B cell (primary cell): ENCODE data around the gene ATP11A. TPM values are rescaled to one million over a fixed set of nuclear protein-coding genes. Genes with fewer than 3 reads are reported as not detected.

Experiments used
- ATAC-seq: fragments of 200-7000 bp; cut with Tn5 transposase; one replicate; pipeline ENCODE4 v1.10.0; 2021; ENCODE audit warnings: low read depth, mild to moderate bottlenecking, moderate number of reproducible peaks, moderate library complexity
- CTCF ChIA-PET: fragments of 350-600 bp; sonication (Branson Sonifier 250); formaldehyde crosslinking; loops from one replicate; lab custom pipeline; 2021; ENCODE audit warnings: antibody characterized with exemption, inconsistent platforms; lab: Charles Lee
- POLR2A ChIA-PET: fragments of 350-600 bp; sonication (Branson Sonifier 250); formaldehyde crosslinking; loops from one replicate; lab custom pipeline; 2021; ENCODE audit warnings: antibody characterized with exemption; lab: Charles Lee
- DNase-seq: peaks from one replicate; pipeline ENCODE4 v3.0.0; 2013
- H2AFZ ChIP-seq: 2 replicates; pipeline ENCODE4 v1.6.1; 2012; ENCODE audit warnings: mild to moderate bottlenecking, low read depth, low read length; ENCODE audit not compliant: insufficient read depth, poor library complexity, severe bottlenecking
- H3K27ac ChIP-seq, 2 donors: 1 replicate in 1 of 2; 2 replicates in 1 of 2; pipeline ENCODE4 v1.5.1; 2012 to 2013; ENCODE audit warnings: low read length in 2 of 2, mild to moderate bottlenecking in 2 of 2, moderate library complexity in 1 of 2
- H3K27me3 ChIP-seq, 4 experiments: fragments of 200-600 bp in 1 of 4; sonication (generic) in 1 of 4; replicated peaks in 1 of 4; 1 replicate in 2 of 4; 2 replicates in 2 of 4; pipeline versions ENCODE4 v1.6.1 to v1.7.0; 2013 to 2016; ENCODE audit warnings: low read length in 3 of 4, mild to moderate bottlenecking in 2 of 4, mixed read lengths in 1 of 4, moderate library complexity in 1 of 4; ENCODE audit not compliant: insufficient read depth in 4 of 4, control insufficient read depth in 3 of 4; ENCODE audit errors: control extremely low read depth in 1 of 4
- H3K36me3 ChIP-seq, 2 experiments: replicated peaks in 1 of 2; 1 replicate in 1 of 2; 2 replicates in 1 of 2; pipeline versions ENCODE4 v1.6.1 to v1.7.1; 2013; ENCODE audit warnings: low read length in 1 of 2; ENCODE audit not compliant: insufficient read depth in 2 of 2, control insufficient read depth in 1 of 2; ENCODE audit errors: control extremely low read depth in 1 of 2, extremely low read depth in 1 of 2
- H3K4me1 ChIP-seq, 2 donors: fragments of 200-600 bp in 1 of 2; sonication (generic) in 1 of 2; 1 replicate in 1 of 2; 2 replicates in 1 of 2; pipeline versions ENCODE4 v1.5.1 to v1.6.1; 2013 to 2017; ENCODE audit warnings: low read length in 2 of 2; ENCODE audit not compliant: control insufficient read depth in 2 of 2, insufficient read depth in 2 of 2
- H3K4me2 ChIP-seq: replicated peaks from 2 replicates; pipeline ENCODE3; 2012; ENCODE audit warnings: mild to moderate bottlenecking, low read depth, low read length; ENCODE audit not compliant: poor library complexity, severe bottlenecking
- H3K4me3 ChIP-seq, 5 experiments: fragments of 200-600 bp in 1 of 5; sonication (generic) in 1 of 5; 1 replicate in 3 of 5; 2 replicates in 2 of 5; pipeline versions ENCODE4 v1.5.1 to v1.7.0; 2011 to 2016; ENCODE audit warnings: low read length in 4 of 5, mild to moderate bottlenecking in 4 of 5, low read depth in 2 of 5, control low read depth in 1 of 5, moderate library complexity in 1 of 5; ENCODE audit not compliant: insufficient read depth in 1 of 5; ENCODE audit errors: control extremely low read depth in 1 of 5, extremely low read depth in 1 of 5
- H3K79me2 ChIP-seq: fragments of 200-600 bp; sonication (generic); one replicate; pipeline ENCODE4 v1.6.0; 2016; ENCODE audit warnings: low read length; ENCODE audit not compliant: control insufficient read depth, insufficient read depth
- H3K9ac ChIP-seq: fragments of 200-600 bp; sonication (generic); 2 replicates; pipeline ENCODE4 v1.6.1; 2017; ENCODE audit warnings: mild to moderate bottlenecking, low read length, moderate library complexity
- H3K9me3 ChIP-seq, 3 donors: one replicate each; pipeline versions ENCODE4 v1.6.1 to v1.7.1; 2013; ENCODE audit warnings: low read length in 2 of 3; ENCODE audit not compliant: control insufficient read depth in 2 of 3, insufficient read depth in 1 of 3; ENCODE audit errors: control extremely low read depth in 1 of 3
- H4K20me1 ChIP-seq: 2 replicates; pipeline ENCODE4 v1.6.0; 2012; ENCODE audit warnings: mild to moderate bottlenecking, low read length; ENCODE audit not compliant: insufficient read depth, control insufficient read depth, poor library complexity, severe bottlenecking
- H3K27ac Mint-ChIP-seq: one replicate; pipeline ENCODE4 v1.8.0; 2021; ENCODE audit warnings: mixed read lengths
- H3K27me3 Mint-ChIP-seq: one replicate; pipeline ENCODE4 v1.8.0; 2021; ENCODE audit warnings: mixed read lengths
- H3K4me1 Mint-ChIP-seq: one replicate; pipeline ENCODE4 v1.8.0; 2021; ENCODE audit warnings: mixed read lengths
- H3K4me3 Mint-ChIP-seq: one replicate; pipeline ENCODE4 v1.8.0; 2021; ENCODE audit warnings: mixed read lengths
- H3K9me3 Mint-ChIP-seq: one replicate; pipeline ENCODE4 v1.8.0; 2022; ENCODE audit warnings: mixed read lengths; ENCODE audit not compliant: insufficient read depth
- EZH2 ChIP-seq: IDR thresholded peaks from 2 replicates; pipeline ENCODE4 v1.6.1; 2012; ENCODE audit warnings: borderline replicate concordance, low read depth, mild to moderate bottlenecking, moderate library complexity, low read length; ENCODE audit not compliant: insufficient read depth, poor library complexity, severe bottlenecking
- WGBS: methylation state at CpG from one replicate; pipeline ENCODE4 v1.1.5; 2013; ENCODE audit warnings: missing lambda C conversion rate; ENCODE audit not compliant: insufficient coverage; 5-methylcytosine and 5-hydroxymethylcytosine counted together
- intact Hi-C: fragments of 100-400 bp; cut with micrococcal nuclease; formaldehyde crosslinking; loops from one replicate; pipeline ENCODE4 v1.10.0; 2022
- polyA plus RNA-seq: library from polyadenylated mRNA; depleted of rRNA; stranded (reverse); fragments of >200 nt; gene quantifications from 2 replicates; pipeline ENCODE4 v1.2.3, GENCODE V29; 2012
- total RNA-seq, 2 donors: library from RNA; stranded (reverse); fragments of 120-200 nt in 1 of 2; gene quantifications; 1 replicate in 1 of 2; 2 replicates in 1 of 2; pipeline versions ENCODE4 v1.2.3 to v1.2.4, GENCODE V29; 2013 to 2022
- TF ChIP-seq, protein P1 (sequence below): fragments of 200-600 bp; IDR thresholded peaks from one replicate; pipeline ENCODE4 v1.8.0; 2022; ENCODE audit warnings: antibody characterized with exemption, mild to moderate bottlenecking

ATP11A gene
- total and polyA plus RNA-seq, 2 donors (not counting 1 experiment from before 2014, with no cell fraction given): 36.9 to 60.3 TPM

DNA sequence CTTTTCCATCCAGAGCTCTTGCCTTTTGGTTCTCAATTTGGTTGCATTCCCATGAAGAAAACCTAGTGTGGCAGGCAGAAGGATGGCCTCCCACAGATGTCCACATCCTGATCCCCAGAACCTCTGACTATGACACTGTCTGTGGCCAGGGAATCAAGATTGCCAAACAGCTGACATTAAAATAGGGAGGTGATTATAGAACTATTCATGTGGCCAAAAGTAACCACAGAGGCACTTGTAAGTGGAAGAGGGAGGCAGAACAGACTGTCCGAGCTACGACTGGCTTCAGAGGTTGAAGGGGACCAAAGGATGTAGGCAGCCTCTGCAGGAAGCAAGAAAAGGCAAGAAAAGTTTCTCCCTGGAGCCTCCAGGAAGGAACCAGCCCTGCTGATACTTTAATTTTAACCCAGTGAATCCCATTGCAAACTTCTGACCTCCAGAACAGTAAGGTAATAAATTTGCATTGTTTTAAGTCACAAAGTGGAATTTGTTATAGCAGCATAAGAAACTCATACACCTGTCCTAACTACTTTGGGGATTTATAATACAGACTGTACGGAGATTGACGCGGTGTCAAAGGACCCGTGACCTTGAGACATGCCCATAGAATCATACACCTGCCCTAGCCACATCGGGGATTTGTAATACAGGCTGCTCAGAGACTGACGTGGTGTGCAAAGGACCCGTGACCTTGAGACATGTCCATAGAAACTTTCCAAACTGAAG is 106.5 kb downstream of the ATP11A start:
- no peaks in the 10 kb centered on the region for H3K4me1 ChIP-seq

DNA sequence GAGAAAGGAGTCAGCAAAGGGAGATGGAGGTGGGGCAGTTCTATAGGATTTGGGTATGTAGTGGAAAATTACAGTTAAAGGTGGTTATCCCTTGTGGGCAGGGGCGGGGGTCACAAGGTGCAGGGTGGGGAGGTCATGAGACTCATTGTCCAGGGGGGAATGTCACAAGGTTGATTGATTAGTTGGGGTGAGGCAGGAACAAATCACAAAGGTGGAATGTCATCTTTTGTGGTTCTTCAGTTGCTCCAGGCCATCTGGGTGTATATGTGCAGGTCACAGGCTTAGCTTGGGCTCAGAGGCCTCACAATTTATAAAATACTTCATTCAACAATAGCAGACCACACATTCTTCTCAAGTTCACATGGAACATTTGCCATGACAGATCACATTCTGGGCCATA is 109.6 kb downstream of the ATP11A start:
- Histone ChIP-seq H3K9me3 (peaks cover 2 to 12% (median 3%) of the 10 kb centered on the region in 3 donors), H3K4me2 (no peak overlapping the region), H3K4me3 (no peak overlapping the region), H3K27me3 (no peaks in the 10 kb centered on the region), H2AFZ (no peak overlapping the region), H3K27ac (no peak overlapping the region), H3K36me3 (no peaks in the 10 kb centered on the region), H3K4me1 (no peaks in the 10 kb centered on the region), H3K79me2 (no peaks in the 10 kb centered on the region), H3K9ac (no peak overlapping the region), H4K20me1 (no peaks in the 10 kb centered on the region)
- ATAC-seq (no peak), DNase-seq (no peak)
- no peak for TF ChIP-seq EZH2
- TF ChIP-seq, protein P1, sequence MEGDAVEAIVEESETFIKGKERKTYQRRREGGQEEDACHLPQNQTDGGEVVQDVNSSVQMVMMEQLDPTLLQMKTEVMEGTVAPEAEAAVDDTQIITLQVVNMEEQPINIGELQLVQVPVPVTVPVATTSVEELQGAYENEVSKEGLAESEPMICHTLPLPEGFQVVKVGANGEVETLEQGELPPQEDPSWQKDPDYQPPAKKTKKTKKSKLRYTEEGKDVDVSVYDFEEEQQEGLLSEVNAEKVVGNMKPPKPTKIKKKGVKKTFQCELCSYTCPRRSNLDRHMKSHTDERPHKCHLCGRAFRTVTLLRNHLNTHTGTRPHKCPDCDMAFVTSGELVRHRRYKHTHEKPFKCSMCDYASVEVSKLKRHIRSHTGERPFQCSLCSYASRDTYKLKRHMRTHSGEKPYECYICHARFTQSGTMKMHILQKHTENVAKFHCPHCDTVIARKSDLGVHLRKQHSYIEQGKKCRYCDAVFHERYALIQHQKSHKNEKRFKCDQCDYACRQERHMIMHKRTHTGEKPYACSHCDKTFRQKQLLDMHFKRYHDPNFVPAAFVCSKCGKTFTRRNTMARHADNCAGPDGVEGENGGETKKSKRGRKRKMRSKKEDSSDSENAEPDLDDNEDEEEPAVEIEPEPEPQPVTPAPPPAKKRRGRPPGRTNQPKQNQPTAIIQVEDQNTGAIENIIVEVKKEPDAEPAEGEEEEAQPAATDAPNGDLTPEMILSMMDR: no peak
- Mint-ChIP-seq H3K9me3 (peaks cover 4% of the 10 kb centered on the region), H3K27me3 (no peaks in the 10 kb centered on the region), H3K27ac (no peak overlapping the region), H3K4me1 (peaks cover 20% of the 10 kb centered on the region), H3K4me3 (no peak overlapping the region)
- WGBS: 93% methylated on average over 1 of the region's 1 CpG
- ChIA-PET POLR2A (no interaction called here), CTCF (no interaction called here)
- intact Hi-C loops: no loop called here

More for the DNA sequence above, 106.5 kb downstream of the ATP11A start:
- no peaks in the 10 kb centered on the region for H4K20me1 ChIP-seq
- POLR2A ChIA-PET: no interaction called here
- H3K27me3 Mint-ChIP-seq: no peaks in the 10 kb centered on the region
- H3K4me3 ChIP-seq: no peak overlapping the region
- DNase-seq (no peak), ATAC-seq (no peak)
- peaks cover 2 to 12% (median 3%) of the 10 kb centered on the region in 3 donors for H3K9me3 ChIP-seq
- peaks cover 4% of the 10 kb centered on the region for H3K9me3 Mint-ChIP-seq
- H3K36me3 ChIP-seq: no peaks in the 10 kb centered on the region
- peaks cover 2% of the 10 kb centered on the region for H3K4me1 Mint-ChIP-seq
- no peaks in the 10 kb centered on the region for H3K27me3 ChIP-seq
- 98% methylated on average over 5 of the region's 9 CpGs for WGBS
- intact Hi-C loops: no loop called here
- H3K79me2 ChIP-seq: no peaks in the 10 kb centered on the region
- TF ChIP-seq, protein P1: no peak
- TF ChIP-seq EZH2: no peak
- no peak overlapping the region for H3K4me3 Mint-ChIP-seq
- H3K4me2 ChIP-seq: no peak overlapping the region
- no peak overlapping the region for H2AFZ ChIP-seq
- no peak overlapping the region for H3K27ac Mint-ChIP-seq
- H3K27ac ChIP-seq: no peak overlapping the region
- no peak overlapping the region for H3K9ac ChIP-seq
- CTCF ChIA-PET: no interaction called here
